ENCODE measurements around the gene G6PC3. TPM values are rescaled to one million over a fixed set of nuclear protein-coding genes. Genes with fewer than 3 reads are reported as not detected.

Gene G6PC3
- total and polyA plus RNA-seq, 4 donors, result 6.7 to 15.1 (median 8.3) TPM

DNA sequence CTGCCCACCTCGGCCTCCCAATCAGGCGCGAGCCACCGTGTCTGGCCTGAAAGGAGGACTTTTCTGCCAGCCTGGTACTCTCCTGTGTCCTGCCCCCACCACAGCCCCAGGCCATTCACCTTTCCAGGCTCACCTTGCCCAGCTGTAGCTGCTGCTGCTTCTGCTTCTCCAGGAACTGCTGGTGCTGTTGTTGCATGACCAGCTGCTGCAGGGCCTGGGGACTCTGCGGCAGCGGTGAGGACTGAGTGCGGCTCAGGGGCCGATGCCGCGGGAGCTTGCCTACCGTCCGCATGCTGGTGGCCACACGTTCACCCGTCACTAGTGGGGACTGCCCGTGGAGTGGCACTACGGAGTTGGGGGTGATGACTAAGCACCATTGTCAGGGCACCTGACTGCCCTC is 17.7 kb downstream of the G6PC3 start:
- H3K27me3 ChIP-seq (ENCODE audit: control insufficient read depth in 4 of 4, insufficient read depth in 4 of 4, low read length in 3 of 4), result no peaks in the 10 kb centered on the region
- H3K36me3 ChIP-seq (ENCODE audit: control insufficient read depth in 4 of 4, insufficient read depth in 3 of 4, low read depth in 1 of 4, low read length in 3 of 4), result peaks cover 13 to 37% (median 25%) of the 10 kb centered on the region in 4 donors
- H3K9me3 ChIP-seq (ENCODE audit: control insufficient read depth in 4 of 4, low read length in 3 of 4), result no peaks in the 10 kb centered on the region
- DNase-seq (ENCODE audit: low spot score), result no peak
- H3K9ac ChIP-seq (ENCODE audit: low read depth in 1 of 2, low read length in 2 of 2), result no peak overlapping the region
- peaks cover 0 to 6% (median 0%) of the 10 kb centered on the region in 4 donors for H3K4me1 ChIP-seq (ENCODE audit: control insufficient read depth in 4 of 4, insufficient read depth in 4 of 4, low read length in 3 of 4)
- WGBS, result 86% methylated on average over 16 of the region's 16 CpGs
- TF ChIP-seq, protein P1, sequence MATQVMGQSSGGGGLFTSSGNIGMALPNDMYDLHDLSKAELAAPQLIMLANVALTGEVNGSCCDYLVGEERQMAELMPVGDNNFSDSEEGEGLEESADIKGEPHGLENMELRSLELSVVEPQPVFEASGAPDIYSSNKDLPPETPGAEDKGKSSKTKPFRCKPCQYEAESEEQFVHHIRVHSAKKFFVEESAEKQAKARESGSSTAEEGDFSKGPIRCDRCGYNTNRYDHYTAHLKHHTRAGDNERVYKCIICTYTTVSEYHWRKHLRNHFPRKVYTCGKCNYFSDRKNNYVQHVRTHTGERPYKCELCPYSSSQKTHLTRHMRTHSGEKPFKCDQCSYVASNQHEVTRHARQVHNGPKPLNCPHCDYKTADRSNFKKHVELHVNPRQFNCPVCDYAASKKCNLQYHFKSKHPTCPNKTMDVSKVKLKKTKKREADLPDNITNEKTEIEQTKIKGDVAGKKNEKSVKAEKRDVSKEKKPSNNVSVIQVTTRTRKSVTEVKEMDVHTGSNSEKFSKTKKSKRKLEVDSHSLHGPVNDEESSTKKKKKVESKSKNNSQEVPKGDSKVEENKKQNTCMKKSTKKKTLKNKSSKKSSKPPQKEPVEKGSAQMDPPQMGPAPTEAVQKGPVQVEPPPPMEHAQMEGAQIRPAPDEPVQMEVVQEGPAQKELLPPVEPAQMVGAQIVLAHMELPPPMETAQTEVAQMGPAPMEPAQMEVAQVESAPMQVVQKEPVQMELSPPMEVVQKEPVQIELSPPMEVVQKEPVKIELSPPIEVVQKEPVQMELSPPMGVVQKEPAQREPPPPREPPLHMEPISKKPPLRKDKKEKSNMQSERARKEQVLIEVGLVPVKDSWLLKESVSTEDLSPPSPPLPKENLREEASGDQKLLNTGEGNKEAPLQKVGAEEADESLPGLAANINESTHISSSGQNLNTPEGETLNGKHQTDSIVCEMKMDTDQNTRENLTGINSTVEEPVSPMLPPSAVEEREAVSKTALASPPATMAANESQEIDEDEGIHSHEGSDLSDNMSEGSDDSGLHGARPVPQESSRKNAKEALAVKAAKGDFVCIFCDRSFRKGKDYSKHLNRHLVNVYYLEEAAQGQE (IDR thresholded peaks at IDR 0.05), result no peak
- no peak for TF ChIP-seq TAF1 (conservative IDR thresholded peaks at IDR 0.05)
- no peak for TF ChIP-seq SP1 (IDR thresholded peaks at IDR 0.05)
- TF ChIP-seq RXRA (IDR thresholded peaks at IDR 0.05), result no peak
- no peak for TF ChIP-seq YY1 (IDR thresholded peaks at IDR 0.05)
- no peak overlapping the region for H3K27ac ChIP-seq (ENCODE audit: low read depth in 1 of 2, low read length in 2 of 2)
- no peak overlapping the region for H3K4me3 ChIP-seq (ENCODE audit: low read depth in 1 of 3, low read length in 3 of 3)

DNA sequence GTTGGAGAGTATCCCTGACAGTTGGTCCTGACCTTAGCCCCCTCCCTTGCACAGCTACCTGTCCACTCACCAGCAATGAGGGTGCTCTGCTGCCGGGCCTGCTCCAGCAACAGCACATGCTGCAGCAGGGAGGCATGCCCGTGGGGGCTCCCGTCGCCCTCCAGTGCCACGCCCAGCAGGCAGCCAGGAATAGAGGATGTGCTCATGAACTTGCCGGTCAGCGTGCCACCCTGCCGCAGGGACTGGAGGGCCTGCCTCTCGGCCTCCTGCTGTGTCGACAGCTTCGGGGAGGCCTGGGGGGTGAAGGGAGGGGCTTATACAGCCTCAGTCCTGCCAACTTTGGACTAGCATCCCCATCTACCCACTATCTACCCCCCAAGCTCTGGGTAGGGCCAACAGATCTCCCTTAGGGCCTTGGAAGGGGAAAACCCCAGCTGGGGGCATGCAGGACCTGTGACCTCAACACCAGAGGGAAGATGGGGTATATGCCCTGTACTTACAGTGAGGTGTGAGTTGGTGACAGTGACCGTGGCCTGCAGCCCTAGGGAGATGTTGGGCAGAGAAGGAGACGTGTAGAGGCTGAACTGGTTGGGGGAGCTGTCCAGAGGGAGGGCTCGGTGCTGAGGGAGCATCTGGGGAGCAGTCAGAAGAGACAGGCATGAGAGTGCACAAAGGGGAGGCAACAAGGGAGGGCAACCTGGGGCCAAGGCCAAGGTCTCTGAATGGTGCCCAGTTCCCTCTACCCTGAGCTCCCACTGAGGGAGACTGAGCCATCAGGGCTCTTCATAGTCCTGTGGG is 20.9 kb downstream of the G6PC3 start:
- H3K9me3 ChIP-seq (ENCODE audit: control insufficient read depth in 4 of 4, low read length in 3 of 4), result no peaks in the 10 kb centered on the region
- H3K9ac ChIP-seq (ENCODE audit: low read depth in 1 of 2, low read length in 2 of 2), result no peak overlapping the region
- no peak for DNase-seq (ENCODE audit: low spot score)
- TF ChIP-seq RAD21 (IDR thresholded peaks at IDR 0.05) (no peak), EGR1 (IDR thresholded peaks at IDR 0.05; ENCODE audit: low read depth in 2 of 2) (no peak), HNF4A (conservative IDR thresholded peaks at IDR 0.05) (no peak), ZBTB33 (IDR thresholded peaks at IDR 0.05) (no peak), HNF4G (IDR thresholded peaks at IDR 0.05) (no peak), GABPA (IDR thresholded peaks at IDR 0.05 in 1 of 2, conservative IDR thresholded peaks at IDR 0.05 in 1 of 2) (no peak), YY1 (IDR thresholded peaks at IDR 0.05) (no peak), SP1 (IDR thresholded peaks at IDR 0.05) (no peak), FOXA2 (IDR thresholded peaks at IDR 0.05) (no peak), RXRA (IDR thresholded peaks at IDR 0.05) (no peak), NR2F2 (IDR thresholded peaks at IDR 0.05) (no peak), TAF1 (conservative IDR thresholded peaks at IDR 0.05) (no peak)
- TF ChIP-seq, protein P2, sequence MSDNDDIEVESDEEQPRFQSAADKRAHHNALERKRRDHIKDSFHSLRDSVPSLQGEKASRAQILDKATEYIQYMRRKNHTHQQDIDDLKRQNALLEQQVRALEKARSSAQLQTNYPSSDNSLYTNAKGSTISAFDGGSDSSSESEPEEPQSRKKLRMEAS (IDR thresholded peaks at IDR 0.05), result no peak
- TF ChIP-seq, protein P1 (IDR thresholded peaks at IDR 0.05), result no peak
- TF ChIP-seq, protein P3, sequence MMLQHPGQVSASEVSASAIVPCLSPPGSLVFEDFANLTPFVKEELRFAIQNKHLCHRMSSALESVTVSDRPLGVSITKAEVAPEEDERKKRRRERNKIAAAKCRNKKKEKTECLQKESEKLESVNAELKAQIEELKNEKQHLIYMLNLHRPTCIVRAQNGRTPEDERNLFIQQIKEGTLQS (IDR thresholded peaks at IDR 0.05), result no peak
- WGBS, result 94% methylated on average over 14 of the region's 14 CpGs
- no peak overlapping the region for H3K27ac ChIP-seq (ENCODE audit: low read depth in 1 of 2, low read length in 2 of 2)
- no peak overlapping the region for H3K4me3 ChIP-seq (ENCODE audit: low read depth in 1 of 3, low read length in 3 of 3)
- peaks cover 13 to 29% (median 18%) of the 10 kb centered on the region in 4 donors for H3K36me3 ChIP-seq (ENCODE audit: control insufficient read depth in 4 of 4, insufficient read depth in 3 of 4, low read depth in 1 of 4, low read length in 3 of 4)
- H3K4me1 ChIP-seq (ENCODE audit: control insufficient read depth in 4 of 4, insufficient read depth in 4 of 4, low read length in 3 of 4), result peaks cover 0 to 19% (median 8%) of the 10 kb centered on the region in 4 donors
- no peaks in the 10 kb centered on the region for H3K27me3 ChIP-seq (ENCODE audit: control insufficient read depth in 4 of 4, insufficient read depth in 4 of 4, low read length in 3 of 4)

Data from liver (tissue), 9 donors.